Cardiac muscle cell (in vitro differentiated cells and primary cell): ENCODE results near the gene RAMACL. TPM values are rescaled to one million over a fixed set of nuclear protein-coding genes. Genes with fewer than 3 reads are reported as not detected.

Source experiments
- DNase-seq, 2 donors: peaks; one replicate each; pipeline versions ENCODE4 v3.0.0 to v3.0.0-alpha.2; 2010 to 2017; ENCODE audit warnings: low read depth in 1 of 2, low spot score in 1 of 2
- H3K27ac ChIP-seq: fragments of 200-600 bp; sonication (generic); 2 replicates; pipeline ENCODE4 v1.5.1; 2016
- H3K27me3 ChIP-seq: fragments of 200-600 bp; sonication (generic); 2 replicates; pipeline ENCODE4 v1.6.0; 2016; ENCODE audit warnings: control low read depth
- H3K36me3 ChIP-seq: fragments of 200-600 bp; sonication (generic); 2 replicates; pipeline ENCODE4 v1.5.1; 2016; ENCODE audit warnings: control low read depth
- H3K4me1 ChIP-seq: fragments of 200-600 bp; sonication (generic); 2 replicates; pipeline ENCODE4 v1.8.1; 2017; ENCODE audit warnings: low read depth, mild to moderate bottlenecking, mixed run types
- H3K4me3 ChIP-seq: fragments of 200-600 bp; sonication (generic); 2 replicates; pipeline ENCODE4 v1.5.1; 2016; ENCODE audit warnings: mild to moderate bottlenecking
- H3K9me3 ChIP-seq: fragments of 200-600 bp; sonication (generic); 2 replicates; pipeline ENCODE4 v1.5.1; 2017; ENCODE audit warnings: low read depth, mild to moderate bottlenecking, control low read depth
- polyA plus RNA-seq: library from polyadenylated mRNA; unstranded; fragments of >200 nt; fragmentation: Nextera tagmentation; extraction: Ambion mirVana; gene quantifications from 2 replicates; pipeline ENCODE4 v1.2.1, GENCODE V29; 2016
- total RNA-seq: library from RNA; depleted of rRNA; stranded (reverse); fragments of >200 nt; gene quantifications from 2 replicates; pipeline ENCODE4 v1.2.3, GENCODE V29; 2016
- TF ChIP-seq, protein P1 (sequence below): IDR thresholded peaks from 2 replicates; pipeline ENCODE4 v1.5.1; 2012; ENCODE audit warnings: low read depth, mild to moderate bottlenecking, low read length

The RAMACL gene
- total and polyA plus RNA-seq, 2 experiments from 2014 or later, result 0.44 to 0.45 TPM

DNA sequence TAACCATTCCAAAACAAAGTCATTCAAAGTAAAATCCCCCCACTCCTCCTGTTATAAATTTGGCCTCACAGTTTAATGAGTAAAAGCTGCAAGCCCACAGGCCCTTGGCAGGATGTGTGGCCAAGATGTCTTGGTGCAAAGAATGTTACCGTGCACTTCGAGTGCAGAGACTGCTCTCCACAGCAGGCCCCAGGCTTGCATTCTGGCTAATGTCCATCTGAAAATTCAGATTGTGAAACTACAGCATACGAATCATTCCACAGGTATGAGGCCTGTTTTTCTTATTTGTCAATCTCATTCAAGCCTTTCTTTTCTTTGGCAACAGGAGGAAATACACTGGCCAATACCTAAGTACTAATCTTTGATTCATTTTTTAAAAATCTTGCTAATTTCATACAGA is 33.4 kb upstream of the RAMACL start:
- peaks cover 7% of the 10 kb centered on the region for H3K27me3 ChIP-seq
- no peaks in the 10 kb centered on the region for H3K36me3 ChIP-seq
- H3K27ac ChIP-seq, result no peak overlapping the region
- TF ChIP-seq, protein P1, sequence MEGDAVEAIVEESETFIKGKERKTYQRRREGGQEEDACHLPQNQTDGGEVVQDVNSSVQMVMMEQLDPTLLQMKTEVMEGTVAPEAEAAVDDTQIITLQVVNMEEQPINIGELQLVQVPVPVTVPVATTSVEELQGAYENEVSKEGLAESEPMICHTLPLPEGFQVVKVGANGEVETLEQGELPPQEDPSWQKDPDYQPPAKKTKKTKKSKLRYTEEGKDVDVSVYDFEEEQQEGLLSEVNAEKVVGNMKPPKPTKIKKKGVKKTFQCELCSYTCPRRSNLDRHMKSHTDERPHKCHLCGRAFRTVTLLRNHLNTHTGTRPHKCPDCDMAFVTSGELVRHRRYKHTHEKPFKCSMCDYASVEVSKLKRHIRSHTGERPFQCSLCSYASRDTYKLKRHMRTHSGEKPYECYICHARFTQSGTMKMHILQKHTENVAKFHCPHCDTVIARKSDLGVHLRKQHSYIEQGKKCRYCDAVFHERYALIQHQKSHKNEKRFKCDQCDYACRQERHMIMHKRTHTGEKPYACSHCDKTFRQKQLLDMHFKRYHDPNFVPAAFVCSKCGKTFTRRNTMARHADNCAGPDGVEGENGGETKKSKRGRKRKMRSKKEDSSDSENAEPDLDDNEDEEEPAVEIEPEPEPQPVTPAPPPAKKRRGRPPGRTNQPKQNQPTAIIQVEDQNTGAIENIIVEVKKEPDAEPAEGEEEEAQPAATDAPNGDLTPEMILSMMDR, result no peak
- H3K4me1 ChIP-seq, result peaks cover 6% of the 10 kb centered on the region
- no peaks in the 10 kb centered on the region for H3K9me3 ChIP-seq
- no peak overlapping the region for H3K4me3 ChIP-seq
- peak in 1 of 2 donors; percentile 98 for DNase-seq

DNA sequence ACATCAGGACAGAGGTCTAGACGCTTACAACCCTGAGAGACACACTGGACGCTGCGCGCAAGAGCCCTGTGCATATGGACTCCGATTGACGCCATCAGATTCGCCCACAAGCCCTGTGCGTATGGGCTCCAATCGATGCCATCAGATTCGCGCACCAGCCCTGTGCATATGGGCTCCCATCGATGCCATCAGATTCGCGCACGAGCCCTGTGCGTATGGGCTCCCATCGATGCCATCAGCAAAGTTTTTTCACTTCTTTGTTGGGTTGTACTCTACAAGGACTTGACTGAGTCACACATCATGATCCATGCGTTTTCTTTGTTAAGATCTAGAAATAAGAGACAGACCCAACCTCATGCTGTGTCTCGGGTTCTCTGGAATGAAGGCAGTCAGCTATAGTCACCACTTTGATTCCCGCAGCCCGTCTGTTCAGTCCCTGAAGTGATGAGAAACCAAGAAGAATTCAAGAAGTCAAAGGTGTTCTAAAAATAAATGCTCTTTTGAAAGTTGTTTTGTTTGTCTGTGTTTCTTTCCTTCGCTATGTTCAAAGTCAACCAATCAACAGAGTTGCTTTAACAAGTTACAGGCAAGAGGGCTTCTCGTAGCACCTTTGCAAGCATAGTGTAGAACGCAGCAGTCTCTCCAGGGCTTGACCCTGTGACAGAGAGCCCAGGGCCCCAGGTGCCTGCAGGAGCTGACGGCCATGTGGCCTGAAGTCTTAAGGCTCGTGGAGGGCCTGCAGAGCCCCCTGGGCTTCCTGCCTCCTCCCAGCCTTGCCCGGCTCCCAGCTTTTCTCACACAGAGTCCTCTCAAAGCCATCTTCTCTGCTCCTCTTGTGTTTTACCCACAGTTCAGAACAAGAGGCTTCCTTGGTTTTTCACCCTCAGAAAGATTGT is 32.6 kb upstream of the RAMACL start:
- H3K4me1 ChIP-seq, result peaks cover 6% of the 10 kb centered on the region
- peak in 1 of 2 donors; percentile 39 for DNase-seq
- no peaks in the 10 kb centered on the region for H3K9me3 ChIP-seq
- no peaks in the 10 kb centered on the region for H3K27me3 ChIP-seq
- H3K27ac ChIP-seq, result no peak overlapping the region
- H3K36me3 ChIP-seq, result no peaks in the 10 kb centered on the region
- TF ChIP-seq, protein P1, result no peak
- H3K4me3 ChIP-seq, result no peak overlapping the region

DNA sequence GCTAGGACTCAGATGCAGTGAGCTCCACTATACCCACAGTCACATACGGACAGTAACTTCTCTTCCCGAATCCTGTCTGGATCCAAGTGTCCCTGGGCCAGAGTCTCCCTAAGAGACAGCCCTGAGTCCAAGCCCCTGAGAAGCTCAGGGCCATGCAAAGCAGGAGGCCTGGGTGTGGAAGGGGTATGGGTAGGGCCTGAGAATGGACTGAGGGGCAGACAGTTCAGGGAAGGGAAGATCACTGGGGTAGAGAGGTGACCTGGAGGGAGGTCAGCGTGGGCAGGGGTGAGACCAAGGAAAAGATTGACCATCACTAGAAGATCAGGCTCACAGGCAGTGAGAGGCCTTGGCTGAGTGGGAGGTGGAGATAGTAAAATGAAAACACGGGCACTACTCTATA is 31.8 kb upstream of the RAMACL start:
- Histone ChIP-seq H3K27me3 (no peaks in the 10 kb centered on the region), H3K4me3 (no peak overlapping the region), H3K4me1 (peaks cover 10% of the 10 kb centered on the region), H3K36me3 (no peaks in the 10 kb centered on the region), H3K9me3 (no peaks in the 10 kb centered on the region), H3K27ac (no peak overlapping the region)
- DNase-seq, result no peak
- TF ChIP-seq, protein P1, result no peak

DNA sequence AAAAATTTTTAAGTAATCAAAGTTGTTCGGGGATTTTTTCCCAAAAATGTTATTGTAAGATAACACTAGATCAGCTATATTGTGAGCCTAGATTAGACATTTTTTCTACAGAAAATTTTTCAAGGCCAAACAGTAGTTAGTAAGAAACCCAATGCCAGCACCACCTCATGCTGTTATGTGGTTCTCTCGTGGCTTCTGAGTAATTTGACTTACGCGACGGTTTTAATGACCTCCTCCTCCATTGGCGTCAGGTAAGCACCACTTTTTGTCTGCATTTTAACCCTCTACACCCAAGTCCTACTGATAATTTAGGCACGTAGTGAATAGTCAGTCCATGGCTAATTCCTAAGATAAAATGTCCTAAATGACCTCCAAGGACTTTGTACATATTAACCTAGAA is 30.9 kb upstream of the RAMACL start:
- TF ChIP-seq, protein P1, result no peak
- Histone ChIP-seq H3K4me1 (peaks cover 19% of the 10 kb centered on the region), H3K4me3 (no peak overlapping the region), H3K36me3 (no peaks in the 10 kb centered on the region), H3K9me3 (no peaks in the 10 kb centered on the region), H3K27me3 (no peaks in the 10 kb centered on the region), H3K27ac (no peak overlapping the region)
- DNase-seq, result no peak

DNA sequence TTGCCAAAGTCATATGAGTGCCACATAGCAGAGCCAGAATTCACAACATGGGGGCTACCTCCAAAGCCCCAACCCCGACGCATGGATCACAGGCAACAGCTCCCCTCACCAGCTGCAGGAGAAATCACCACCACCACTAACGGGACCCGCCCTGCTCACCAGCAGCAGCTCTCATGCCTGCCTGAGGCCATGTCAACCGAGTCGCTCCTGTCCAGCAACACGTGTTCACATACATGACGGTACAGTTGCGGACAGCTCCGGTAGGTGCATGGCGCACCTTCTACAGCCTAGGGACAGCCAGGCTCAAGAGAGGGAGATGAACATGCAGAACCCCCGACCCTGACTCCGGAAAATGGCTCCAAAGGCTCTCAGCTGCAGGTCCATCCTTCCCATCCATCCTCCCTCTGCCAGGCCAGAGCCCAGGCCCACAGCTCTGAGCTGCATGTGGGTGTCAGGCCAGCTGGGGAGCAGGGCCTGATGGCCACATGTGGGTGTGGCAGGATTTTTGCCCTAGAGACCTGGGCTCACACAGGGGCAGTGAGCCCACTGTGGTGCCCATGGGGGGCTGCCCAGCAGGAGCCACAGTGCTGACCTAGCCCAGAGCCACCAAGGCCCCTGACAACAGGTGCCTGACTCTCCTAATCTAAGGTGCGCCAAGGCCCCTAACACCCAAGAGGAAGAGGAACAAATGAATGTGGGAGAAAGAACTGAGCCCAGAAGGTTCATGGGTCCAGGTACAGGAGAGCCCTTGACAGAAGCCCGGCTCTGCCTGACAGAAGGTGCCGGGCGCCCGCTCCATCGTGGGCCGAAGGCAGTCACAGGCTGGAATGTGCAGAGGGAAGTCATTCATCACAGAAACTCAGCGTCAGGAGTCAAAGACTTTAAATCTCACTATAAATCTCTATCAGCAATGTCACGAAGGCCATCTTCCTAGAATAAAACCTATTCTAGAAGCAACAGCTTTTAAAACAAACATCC is 30.1 kb upstream of the RAMACL start:
- H3K4me3 ChIP-seq, result no peak overlapping the region
- H3K4me1 ChIP-seq, result peaks cover 20% of the 10 kb centered on the region
- no peak overlapping the region for H3K27ac ChIP-seq
- no peaks in the 10 kb centered on the region for H3K9me3 ChIP-seq
- TF ChIP-seq, protein P1, result no peak
- no peak for DNase-seq
- H3K27me3 ChIP-seq, result no peaks in the 10 kb centered on the region
- H3K36me3 ChIP-seq, result no peaks in the 10 kb centered on the region
